ENCODE results near the gene INPP4B. TPM values are rescaled to one million over a fixed set of nuclear protein-coding genes. Genes with fewer than 3 reads are reported as not detected.
A peak's percentile ranks its signal among the peaks of the same experiment; 100 is the strongest.
"Not testable (repeated sequence)": the region's sequence is repeated elsewhere in the genome, so short reads cannot be mapped to it uniquely, and the experiment has no call there.

The INPP4B gene
- total and polyA plus RNA-seq, 7 donors, result 1.5 to 16.8 (median 9.5) TPM

DNA sequence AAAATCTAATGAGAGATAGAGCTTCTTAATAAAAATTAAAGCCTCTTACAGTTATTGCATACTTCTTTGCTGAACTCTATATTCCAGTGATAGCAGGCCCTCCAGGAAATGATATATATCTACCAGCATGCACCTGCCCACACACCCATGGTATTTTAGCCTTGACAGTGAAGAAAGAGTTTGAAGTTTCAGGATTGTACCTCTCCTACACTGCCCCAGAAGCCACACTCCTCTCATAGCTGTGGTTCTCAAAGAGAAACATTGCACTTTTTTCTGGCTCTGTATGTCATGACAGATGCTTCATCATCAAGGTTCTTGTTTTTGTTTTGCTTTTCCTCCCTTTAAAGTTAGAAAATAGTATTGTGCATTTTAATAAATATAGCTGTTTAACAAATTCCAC lies 34.0 kb downstream of the INPP4B start:
- no peaks in the 10 kb centered on the region for H3K36me3 ChIP-seq (ENCODE audit: insufficient read depth in 1 of 2, low read depth in 1 of 2)
- TF ChIP-seq, protein P1, sequence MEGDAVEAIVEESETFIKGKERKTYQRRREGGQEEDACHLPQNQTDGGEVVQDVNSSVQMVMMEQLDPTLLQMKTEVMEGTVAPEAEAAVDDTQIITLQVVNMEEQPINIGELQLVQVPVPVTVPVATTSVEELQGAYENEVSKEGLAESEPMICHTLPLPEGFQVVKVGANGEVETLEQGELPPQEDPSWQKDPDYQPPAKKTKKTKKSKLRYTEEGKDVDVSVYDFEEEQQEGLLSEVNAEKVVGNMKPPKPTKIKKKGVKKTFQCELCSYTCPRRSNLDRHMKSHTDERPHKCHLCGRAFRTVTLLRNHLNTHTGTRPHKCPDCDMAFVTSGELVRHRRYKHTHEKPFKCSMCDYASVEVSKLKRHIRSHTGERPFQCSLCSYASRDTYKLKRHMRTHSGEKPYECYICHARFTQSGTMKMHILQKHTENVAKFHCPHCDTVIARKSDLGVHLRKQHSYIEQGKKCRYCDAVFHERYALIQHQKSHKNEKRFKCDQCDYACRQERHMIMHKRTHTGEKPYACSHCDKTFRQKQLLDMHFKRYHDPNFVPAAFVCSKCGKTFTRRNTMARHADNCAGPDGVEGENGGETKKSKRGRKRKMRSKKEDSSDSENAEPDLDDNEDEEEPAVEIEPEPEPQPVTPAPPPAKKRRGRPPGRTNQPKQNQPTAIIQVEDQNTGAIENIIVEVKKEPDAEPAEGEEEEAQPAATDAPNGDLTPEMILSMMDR (IDR thresholded peaks at IDR 0.05), result no peak
- no peak for ATAC-seq
- H3K9me3 ChIP-seq, result no peaks in the 10 kb centered on the region
- peaks cover 5% of the 10 kb centered on the region for H3K4me1 ChIP-seq
- no peaks in the 10 kb centered on the region for H3K27me3 ChIP-seq (ENCODE audit: insufficient read depth in 3 of 3, low read length in 2 of 3)
- DNase-seq, result no peak
- intact Hi-C loops (cut with DNase I), result no loop called here
- no peak overlapping the region for H3K27ac ChIP-seq
- no peak overlapping the region for H3K4me3 ChIP-seq

DNA sequence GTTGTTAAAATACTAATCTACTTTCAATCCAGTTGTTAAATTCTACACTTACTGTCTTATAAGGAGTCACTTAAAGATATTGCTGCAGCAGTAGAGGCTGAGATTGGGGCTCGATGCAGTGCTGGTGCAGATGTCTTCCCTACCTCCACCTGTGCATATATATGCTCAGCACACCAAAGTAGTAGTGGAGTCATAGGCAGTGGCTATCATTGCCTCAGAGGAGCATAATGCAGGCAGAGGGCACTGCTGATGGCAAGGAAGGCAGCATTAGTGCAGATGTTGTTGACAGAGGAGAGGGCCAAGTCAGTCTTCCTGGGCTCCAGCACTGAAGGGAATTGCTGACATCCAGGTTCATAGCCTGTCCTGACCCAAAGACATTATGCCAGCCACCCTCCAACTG lies 35.1 kb downstream of the INPP4B start:
- Histone ChIP-seq H3K4me1 (peaks cover 5% of the 10 kb centered on the region), H3K27ac (no peak overlapping the region), H3K27me3 (ENCODE audit: insufficient read depth in 3 of 3, low read length in 2 of 3) (no peaks in the 10 kb centered on the region), H3K36me3 (ENCODE audit: insufficient read depth in 1 of 2, low read depth in 1 of 2) (no peaks in the 10 kb centered on the region), H3K4me3 (no peak overlapping the region), H3K9me3 (no peaks in the 10 kb centered on the region)
- TF ChIP-seq, protein P1 (IDR thresholded peaks at IDR 0.05), result no peak
- intact Hi-C loops (cut with DNase I), result no loop called here
- 71 to 88% (median 88%) methylated on average over 1 of the region's 1 CpG for WGBS, 3 donors
- DNase-seq (no peak), ATAC-seq (peak in 2 of 4 donors; percentile 25 to 53)

DNA sequence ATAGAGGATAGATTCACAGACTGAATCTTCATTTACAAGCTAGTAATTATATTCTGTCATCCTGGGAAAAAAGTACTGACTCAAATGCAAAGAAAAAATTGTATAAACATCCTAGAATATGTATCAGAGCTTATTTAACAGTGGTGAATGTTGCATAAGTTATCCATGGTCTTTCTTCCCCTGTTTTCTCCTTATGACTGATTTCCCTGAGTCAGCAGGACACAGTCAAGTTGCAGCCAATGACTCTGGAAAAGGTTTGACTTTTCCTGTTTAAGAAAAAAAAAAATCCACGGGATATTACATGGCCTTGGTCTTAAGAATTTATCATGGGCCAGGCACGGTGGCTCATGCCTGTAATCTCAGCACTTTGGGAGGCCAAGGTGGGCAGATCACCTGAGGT lies 36.5 kb downstream of the INPP4B start:
- intact Hi-C loops (cut with DNase I), result no loop called here

DNA sequence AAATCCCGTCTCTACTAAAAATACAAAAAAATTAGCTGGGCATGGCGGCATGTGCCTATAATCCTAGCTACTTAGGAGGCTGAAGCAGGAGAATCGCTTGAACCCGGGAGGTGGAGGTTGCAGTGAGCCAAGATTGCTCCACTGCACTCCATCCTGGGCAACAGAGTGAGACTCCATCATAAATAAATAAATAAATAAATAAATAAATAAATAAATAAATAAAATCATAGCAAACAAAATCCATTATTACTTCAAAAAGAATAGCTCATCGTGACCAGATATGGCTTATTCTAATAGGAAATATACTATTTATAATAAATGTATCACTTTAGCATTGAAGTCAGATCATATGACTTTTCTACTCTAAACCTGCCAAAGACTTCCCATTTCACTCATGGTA lies 42.2 kb downstream of the INPP4B start:
- H3K27me3 ChIP-seq (ENCODE audit: insufficient read depth in 3 of 3, low read length in 2 of 3); ATAC-seq; H3K4me1 ChIP-seq; intact Hi-C loops (cut with DNase I); H3K4me3 ChIP-seq; H3K36me3 ChIP-seq (ENCODE audit: insufficient read depth in 1 of 2, low read depth in 1 of 2); H3K9me3 ChIP-seq; H3K27ac ChIP-seq; DNase-seq: not testable (repeated sequence)
- 95 to 97% (median 96%) methylated on average over 5 of the region's 5 CpGs for WGBS, 3 donors

More for the DNA sequence above, 36.5 kb downstream of the INPP4B start:
- no peaks in the 10 kb centered on the region for H3K36me3 ChIP-seq (ENCODE audit: insufficient read depth in 1 of 2, low read depth in 1 of 2)
- H3K4me1 ChIP-seq, result peaks cover 5% of the 10 kb centered on the region
- H3K27me3 ChIP-seq (ENCODE audit: insufficient read depth in 3 of 3, low read length in 2 of 3), result no peaks in the 10 kb centered on the region
- H3K4me3 ChIP-seq, result no peak overlapping the region
- ATAC-seq (no peak), DNase-seq (no peak)
- TF ChIP-seq, protein P1 (IDR thresholded peaks at IDR 0.05), result no peak
- H3K9me3 ChIP-seq, result no peaks in the 10 kb centered on the region
- 56 to 75% (median 58%) methylated on average over 2 of the region's 2 CpGs for WGBS, 3 donors
- no peak overlapping the region for H3K27ac ChIP-seq

DNA sequence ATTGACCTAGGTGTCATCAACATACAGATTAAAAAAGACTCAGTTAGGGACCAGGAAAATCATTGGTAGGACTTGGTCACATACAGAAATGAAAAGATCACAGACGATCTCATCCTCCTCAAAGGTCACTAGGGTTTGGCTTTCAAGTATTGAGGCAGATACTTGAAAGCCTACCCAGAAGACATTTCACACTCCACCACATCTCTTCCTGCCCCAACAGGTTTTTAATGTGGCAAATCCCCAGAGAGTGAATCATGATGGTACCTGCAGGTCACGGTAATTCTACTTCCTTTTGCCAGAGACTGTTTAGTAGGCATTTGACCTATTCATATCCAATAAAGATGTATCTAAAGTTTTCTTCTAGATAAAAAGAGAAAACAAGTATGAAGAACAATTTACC lies 44.1 kb downstream of the INPP4B start:
- H3K4me1 ChIP-seq, result no peaks in the 10 kb centered on the region
- no peak for DNase-seq
- no peaks in the 10 kb centered on the region for H3K27me3 ChIP-seq (ENCODE audit: insufficient read depth in 3 of 3, low read length in 2 of 3)
- no peaks in the 10 kb centered on the region for H3K9me3 ChIP-seq
- TF ChIP-seq, protein P1 (IDR thresholded peaks at IDR 0.05), result no peak
- no peak overlapping the region for H3K27ac ChIP-seq
- no peak for ATAC-seq
- WGBS, 3 donors, result 79 to 91% (median 89%) methylated on average over 2 of the region's 2 CpGs
- no peaks in the 10 kb centered on the region for H3K36me3 ChIP-seq (ENCODE audit: insufficient read depth in 1 of 2, low read depth in 1 of 2)
- intact Hi-C loops (cut with DNase I), result no loop called here
- no peak overlapping the region for H3K4me3 ChIP-seq

Data from psoas muscle (tissue), 8 donors.